Endodermal cell (in vitro differentiated cells): ENCODE measurements around the gene CYBRD1. TPM values are rescaled to one million over a fixed set of nuclear protein-coding genes. Genes with fewer than 3 reads are reported as not detected.
A peak's percentile ranks its signal among the peaks of the same experiment; 100 is the strongest.

ENCODE experiments used
- DNase-seq: peaks from one replicate; pipeline ENCODE4 v3.0.0-alpha.2; 2017
- H3K27ac ChIP-seq: 2 replicates; pipeline ENCODE4 v1.5.1; 2013; ENCODE audit warnings: mild to moderate bottlenecking, low read depth, low read length, moderate library complexity
- H3K27me3 ChIP-seq: 2 replicates; pipeline ENCODE4 v1.6.1; 2013; ENCODE audit warnings: mild to moderate bottlenecking, low read length, moderate library complexity; ENCODE audit not compliant: insufficient read depth, control insufficient read depth, poor library complexity, severe bottlenecking
- H3K36me3 ChIP-seq: 2 replicates; pipeline ENCODE4 v1.7.0; 2013; ENCODE audit warnings: mild to moderate bottlenecking, low read length, moderate library complexity; ENCODE audit not compliant: control insufficient read depth, insufficient read depth
- H3K4me1 ChIP-seq: one replicate; pipeline ENCODE4 v1.7.0; 2013; ENCODE audit warnings: low read length; ENCODE audit not compliant: control insufficient read depth, insufficient read depth
- H3K4me3 ChIP-seq: 2 replicates; pipeline ENCODE4 v1.5.1; 2013; ENCODE audit warnings: mild to moderate bottlenecking, low read length, moderate library complexity
- H3K9ac ChIP-seq: 2 replicates; pipeline ENCODE4 v1.6.1; 2013; ENCODE audit warnings: mild to moderate bottlenecking, low read length, moderate library complexity; ENCODE audit not compliant: poor library complexity, severe bottlenecking; ENCODE audit errors: extremely low read depth
- H3K9me3 ChIP-seq: 2 replicates; pipeline ENCODE4 v1.6.1; 2013; ENCODE audit warnings: mild to moderate bottlenecking, low read length, moderate library complexity; ENCODE audit not compliant: control insufficient read depth
- H3K27ac Mint-ChIP-seq: 2 replicates; pipeline ENCODE4 v1.8.0; 2020; ENCODE audit warnings: mixed read lengths
- H3K27me3 Mint-ChIP-seq: 2 replicates; pipeline ENCODE4 v1.8.0; 2021; ENCODE audit warnings: mild to moderate bottlenecking, mixed read lengths; ENCODE audit not compliant: insufficient read depth
- H3K36me3 Mint-ChIP-seq: 2 replicates; pipeline ENCODE4 v1.8.0; 2020; ENCODE audit warnings: low read depth, mixed read lengths
- H3K4me1 Mint-ChIP-seq: 2 replicates; pipeline ENCODE4 v1.8.0; 2020; ENCODE audit warnings: mixed read lengths
- H3K4me3 Mint-ChIP-seq: 2 replicates; pipeline ENCODE4 v1.8.0; 2020; ENCODE audit warnings: mild to moderate bottlenecking, moderate library complexity, mixed read lengths
- H3K9me3 Mint-ChIP-seq: 2 replicates; pipeline ENCODE4 v1.8.0; 2020; ENCODE audit warnings: mild to moderate bottlenecking, mixed read lengths
- CTCF ChIP-seq: fragments of 200-600 bp; sonication (generic); conservative IDR thresholded peaks from 2 replicates; pipeline ENCODE4 v1.5.0; 2021; ENCODE audit warnings: antibody characterized with exemption, mild to moderate bottlenecking
- WGBS, 2 experiments: methylation state at CpG; one replicate each; pipeline versions ENCODE4 v1.1.5 to v1.1.7; 2013; ENCODE audit warnings: missing lambda C conversion rate in 2 of 2, mixed read lengths in 1 of 2; ENCODE audit not compliant: insufficient coverage in 1 of 2, insufficient read length in 1 of 2; 5-methylcytosine and 5-hydroxymethylcytosine counted together
- total RNA-seq, 2 donors: library from RNA; stranded (reverse); fragmentation: NEBNext Ultra II Directional in 1 of 2; extraction: Animal tissue kit (Norgen Biotek cat#: 25700) in 1 of 2; gene quantifications; 2 replicates in 1 of 2; 3 replicates in 1 of 2; pipeline ENCODE4 v1.2.1, GENCODE V29; 2021

Gene CYBRD1
- total RNA-seq, 2 donors from 2014 or later = 3.3 to 4.7 TPM

GRCh38 chr2:171571721-171572120 is 49.4 kb downstream of the CYBRD1 start:
- Mint-ChIP-seq H3K4me3 (no peak overlapping the region), H3K36me3 (no peaks in the 10 kb centered on the region), H3K4me1 (peaks cover 4% of the 10 kb centered on the region), H3K27me3 (peaks cover 30% of the 10 kb centered on the region), H3K9me3 (no peaks in the 10 kb centered on the region), H3K27ac (no peak overlapping the region)
- H3K9me3 ChIP-seq = no peaks in the 10 kb centered on the region
- H3K27ac ChIP-seq = no peak overlapping the region
- TF ChIP-seq CTCF = no peak
- no peaks in the 10 kb centered on the region for H3K36me3 ChIP-seq
- H3K9ac ChIP-seq = no peak overlapping the region
- DNase-seq = no peak
- peaks cover 46% of the 10 kb centered on the region for H3K27me3 ChIP-seq
- WGBS, 2 experiments = 61 to 78% methylated on average over 3 to 7 of the region's 7 CpGs
- H3K4me1 ChIP-seq = no peaks in the 10 kb centered on the region
- no peak overlapping the region for H3K4me3 ChIP-seq

GRCh38 chr2:171574149-171574795 is 52.0 kb downstream of the CYBRD1 start:
- Mint-ChIP-seq H3K4me1 (peaks cover 8% of the 10 kb centered on the region), H3K27ac (no peak overlapping the region), H3K36me3 (no peaks in the 10 kb centered on the region), H3K27me3 (peaks cover 39% of the 10 kb centered on the region), H3K4me3 (no peak overlapping the region), H3K9me3 (no peaks in the 10 kb centered on the region)
- Histone ChIP-seq H3K4me3 (no peak overlapping the region), H3K27ac (no peak overlapping the region), H3K4me1 (no peaks in the 10 kb centered on the region), H3K27me3 (peaks cover 56% of the 10 kb centered on the region), H3K36me3 (no peaks in the 10 kb centered on the region), H3K9me3 (no peaks in the 10 kb centered on the region), H3K9ac (no peak overlapping the region)
- TF ChIP-seq CTCF = peak; percentile 98
- peak; percentile 95 for DNase-seq
- WGBS, 2 experiments = 9 to 23% methylated on average over 9 to 21 of the region's 21 CpGs

- WGBS, 2 experiments = 84 to 95% methylated on average over 3 to 5 of the region's 5 CpGs
- Histone ChIP-seq H3K4me1 (no peaks in the 10 kb centered on the region), H3K4me3 (no peak overlapping the region), H3K27me3 (peaks cover 56% of the 10 kb centered on the region), H3K36me3 (no peaks in the 10 kb centered on the region), H3K9ac (no peak overlapping the region), H3K9me3 (no peaks in the 10 kb centered on the region), H3K27ac (no peak overlapping the region)
- TF ChIP-seq CTCF = no peak
- Mint-ChIP-seq H3K4me3 (no peak overlapping the region), H3K27me3 (peaks cover 43% of the 10 kb centered on the region), H3K9me3 (no peaks in the 10 kb centered on the region), H3K27ac (no peak overlapping the region), H3K4me1 (peaks cover 5% of the 10 kb centered on the region), H3K36me3 (no peaks in the 10 kb centered on the region)
- no peak for DNase-seq
Measured at GRCh38 chr2:171575606-171576005, 53.3 kb downstream of the CYBRD1 start.
